HepG2 (cell line): ENCODE data around the gene GGA2. TPM values are rescaled to one million over a fixed set of nuclear protein-coding genes. Genes with fewer than 3 reads are reported as not detected.

Experiments
- ATAC-seq: fragments of 200-7000 bp; cut with Tn5 transposase; 3 replicates; pipeline ENCODE4 v1.9.1; 2020; ENCODE audit warnings: mild to moderate bottlenecking, moderate library complexity
- BruUV-seq: library from RNA; stranded (reverse); fragments of 400-500 nt; replicated peaks from 2 replicates; lab custom pipeline; 2021; lab: Mats Ljungman, UMichigan
- CTCF ChIA-PET: fragments of 300-600 bp; formaldehyde crosslinking; extraction: SDS; loops from one replicate; lab custom pipeline; 2021; ENCODE audit warnings: low total read pairs, inconsistent platforms, low intra/inter-chr PET ratio; lab: Yijun Ruan, JAX
- POLR2A ChIA-PET: fragments of 350-600 bp; sonication (Branson Sonifier 250); formaldehyde crosslinking; loops from one replicate; lab custom pipeline; 2020; ENCODE audit warnings: antibody characterized with exemption, inconsistent platforms; lab: Yijun Ruan, JAX
- DNase-seq: peaks from one replicate; pipeline ENCODE4 v3.0.0-alpha.2; 2015; ENCODE audit warnings: low spot score
- FAIRE-seq: peaks from 3 replicates; lab custom pipeline; 2011; peaks lifted over from hg19 to GRCh38; lab: Jason Lieb, UNC
- H2AFZ ChIP-seq: one replicate; pipeline ENCODE4 v1.6.1; 2011; ENCODE audit warnings: low read length, inconsistent platforms
- H3K27ac ChIP-seq: fragments of 300-600 bp; 3 replicates; pipeline ENCODE4 v1.8.0; 2011; ENCODE audit warnings: mixed run types, mild to moderate bottlenecking, mixed read lengths, low read length, inconsistent platforms; ENCODE audit not compliant: insufficient read depth; ENCODE audit errors: extremely low read length
- H3K27me3 ChIP-seq, 2 experiments: fragments of 200-600 bp in 1 of 2; 2 replicates in 1 of 2; 3 replicates in 1 of 2; pipeline versions ENCODE4 v1.6.0 to v1.8.0; 2011; ENCODE audit warnings: low read length in 2 of 2, mild to moderate bottlenecking in 2 of 2, moderate library complexity in 2 of 2, inconsistent platforms in 1 of 2; ENCODE audit not compliant: insufficient read depth in 2 of 2, control insufficient read depth in 1 of 2
- H3K36me3 ChIP-seq, 2 experiments: fragments of 200-600 bp in 1 of 2; replicated peaks in 1 of 2; 2 replicates in 1 of 2; 3 replicates in 1 of 2; pipeline versions ENCODE4 v1.5.1 to v1.8.0; 2011; ENCODE audit warnings: low read length in 2 of 2, inconsistent platforms in 1 of 2; ENCODE audit not compliant: insufficient read depth in 2 of 2, control insufficient read depth in 1 of 2
- H3K4me1 ChIP-seq: 2 replicates; pipeline ENCODE4 v1.5.1; 2012; ENCODE audit warnings: low read length, inconsistent platforms; ENCODE audit not compliant: insufficient read depth
- H3K4me2 ChIP-seq: 2 replicates; pipeline ENCODE4 v1.6.0; 2011; ENCODE audit warnings: low read depth, low read length, inconsistent platforms
- H3K4me3 ChIP-seq, 3 experiments: fragments of 200-600 bp in 1 of 3; sonication (generic), shearing (Covaris generic) in 1 of 3; replicated peaks in 1 of 3; 2 replicates each; pipeline ENCODE4 v1.5.1; 2011 to 2016; ENCODE audit warnings: low read length in 3 of 3, inconsistent platforms in 2 of 3, low read depth in 2 of 3, mild to moderate bottlenecking in 2 of 3, control low read depth in 1 of 3, mixed read lengths in 1 of 3; ENCODE audit not compliant: insufficient read depth in 1 of 3
- H3K79me2 ChIP-seq: one replicate; pipeline ENCODE4 v1.6.1; 2011; ENCODE audit warnings: low read length, inconsistent platforms; ENCODE audit not compliant: insufficient read depth
- H3K9ac ChIP-seq: 2 replicates; pipeline ENCODE4 v1.6.0; 2011; ENCODE audit warnings: mild to moderate bottlenecking, low read depth, low read length, inconsistent platforms; ENCODE audit not compliant: insufficient read depth
- H3K9me3 ChIP-seq: 2 replicates; pipeline ENCODE4 v1.5.1; 2012; ENCODE audit warnings: mild to moderate bottlenecking, low read length
- H4K20me1 ChIP-seq: 2 replicates; pipeline ENCODE4 v1.6.0; 2011; ENCODE audit warnings: inconsistent platforms, mild to moderate bottlenecking, low read length, moderate library complexity; ENCODE audit not compliant: insufficient read depth
- FLYWCH1 ChIP-seq: sonication (generic); formaldehyde crosslinking; IDR thresholded peaks from 2 replicates; pipeline ENCODE4 v1.8.1; 2023; ENCODE audit warnings: mild to moderate bottlenecking, missing genetic modification reagents
- NFIB ChIP-seq: sonication (generic); formaldehyde crosslinking; IDR thresholded peaks from 2 replicates; pipeline ENCODE4 v1.9.0; 2021; ENCODE audit warnings: missing genetic modification reagents, mild to moderate bottlenecking, borderline replicate concordance
- REL ChIP-seq: sonication (generic); formaldehyde crosslinking; conservative IDR thresholded peaks from 2 replicates; pipeline ENCODE4 v1.8.0; 2022; ENCODE audit warnings: mild to moderate bottlenecking, missing genetic modification reagents, moderate library complexity
- ZNF121 ChIP-seq: sonication (generic); formaldehyde crosslinking; IDR thresholded peaks from 2 replicates; pipeline ENCODE4 v1.5.0; 2020; ENCODE audit warnings: mild to moderate bottlenecking, missing genetic modification reagents
- ZNF558 ChIP-seq: sonication (generic); formaldehyde crosslinking; IDR thresholded peaks from 2 replicates; pipeline ENCODE4 v1.9.0; 2022; ENCODE audit warnings: mild to moderate bottlenecking, missing genetic modification reagents, borderline replicate concordance
- WGBS: methylation state at CpG from one replicate; pipeline ENCODE4 v1.1.6; 2017; ENCODE audit warnings: low lambda C conversion rate; 5-methylcytosine and 5-hydroxymethylcytosine counted together
- in situ Hi-C: cut with HindIII; loops from 2 replicates; pipeline ENCODE4 v1.10.0; 2017; ENCODE audit warnings: low pct_unique_long_range_greater_than_20kb; ENCODE audit not compliant: extremely low pct_ligation_motif_present
- intact Hi-C: fragments of 100-400 bp; cut with micrococcal nuclease; formaldehyde crosslinking; loops from one replicate; pipeline ENCODE4 v1.10.0; 2022; ENCODE audit not compliant: unreplicated experiment
- polyA plus RNA-seq, 8 experiments: library from polyadenylated mRNA; depleted of rRNA in 3 of 8; stranded (reverse) in 7 of 8; unstranded in 1 of 8; fragments of >200 nt; fragmentation: Illumina TruSeq in 4 of 8; extraction: Trizol in 4 of 8; gene quantifications; 2 replicates each; pipeline versions ENCODE4 v1.2.1 to v1.2.3, GENCODE V29; 2011 to 2016; ENCODE audit warnings: low read depth in 4 of 8, missing spikeins in 1 of 8, mixed read lengths in 1 of 8; ENCODE audit not compliant: insufficient read depth in 1 of 8
- total RNA-seq, 5 experiments: library from RNA; depleted of rRNA; stranded (reverse); fragments of >200 nt; fragmentation: Illumina TruSeq; extraction: Trizol; gene quantifications; 2 replicates each; pipeline ENCODE4 v1.2.3, GENCODE V29; 2016; ENCODE audit warnings: low read depth in 1 of 5
- TF ChIP-seq, protein P1 (sequence below): sonication (generic); formaldehyde crosslinking; IDR thresholded peaks from 2 replicates; pipeline ENCODE4 v1.5.0; 2020; ENCODE audit warnings: missing genetic modification reagents, mild to moderate bottlenecking, borderline replicate concordance

The GGA2 gene
- total and polyA plus RNA-seq, 2 of the 13 experiments (the other 11 are each of a cell fraction or from before 2014, with no cell fraction given), result 51.5 to 69.8 TPM

DNA sequence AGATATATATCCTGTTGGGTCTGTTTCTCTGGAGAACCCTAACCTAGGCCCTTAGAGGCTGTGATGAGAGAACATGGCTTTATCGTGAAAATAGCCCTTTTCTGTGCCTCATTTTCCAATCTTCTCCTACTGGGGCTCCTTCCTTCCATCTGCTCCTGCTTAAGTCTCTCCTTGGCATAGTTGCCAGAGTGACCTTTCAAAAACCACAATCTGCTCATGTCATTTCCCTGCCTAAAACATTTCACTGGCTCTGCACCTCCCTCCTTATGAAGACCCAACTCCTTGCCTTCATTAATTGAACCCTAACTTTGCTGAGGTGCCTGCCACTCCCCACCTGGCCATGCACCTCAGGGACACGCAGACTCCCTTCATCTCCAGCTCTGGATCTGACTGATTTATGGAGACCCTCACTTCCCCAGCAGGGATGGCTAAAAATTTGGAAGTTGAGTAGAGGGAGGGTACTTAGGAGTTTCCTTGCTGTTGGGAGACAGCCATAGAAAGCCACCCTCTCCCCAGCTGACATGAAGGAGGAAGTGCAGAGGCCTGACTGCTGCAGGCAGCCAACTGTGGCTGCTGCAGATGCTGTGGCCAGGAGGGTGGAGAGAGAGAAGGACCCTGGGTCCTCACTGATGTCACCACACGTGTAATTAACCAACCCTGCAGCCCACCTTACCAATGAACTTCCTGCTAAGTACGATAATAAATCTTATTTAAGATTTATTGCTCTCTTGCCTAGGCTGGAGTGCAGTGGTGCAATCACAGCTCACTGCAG, 6.3 kb upstream of the GGA2 start:
- in situ Hi-C loops, result no loop called here
- POLR2A ChIA-PET, result interaction anchor here (0.7 to 3.2 kb wide), 2 partner anchors 23 to 45 kb away, joined by 3 to 11 read pairs; no protein-coding TSS in a partner anchor
- H3K4me3 ChIP-seq, result no peak overlapping the region
- ATAC-seq (no peak), DNase-seq (no peak), FAIRE-seq (no peak)
- H3K9ac ChIP-seq, result no peak overlapping the region
- TF ChIP-seq NFIB (CRISPR knock-in tag), result 0 out of 2 replicates have a peak, but pooled peaks have one; percentile 45
- no peak for TF ChIP-seq ZNF558 (CRISPR knock-in tag)
- BruUV-seq, result no TSS peak
- 95% methylated on average over 4 of the region's 4 CpGs for WGBS
- H3K27me3 ChIP-seq, result no peaks in the 10 kb centered on the region
- CTCF ChIA-PET, result no interaction called here
- H3K4me1 ChIP-seq, result peaks cover 29% of the 10 kb centered on the region
- no peak overlapping the region for H2AFZ ChIP-seq
- no peak overlapping the region for H3K4me2 ChIP-seq
- H3K36me3 ChIP-seq, result peaks cover 2 to 13% of the 10 kb centered on the region in 2 experiments; a peak in 4 of 5 replicates
- intact Hi-C loops, result no loop called here
- H3K9me3 ChIP-seq, result no peaks in the 10 kb centered on the region
- H4K20me1 ChIP-seq, result no peaks in the 10 kb centered on the region
- H3K27ac ChIP-seq, result no peak overlapping the region
- H3K79me2 ChIP-seq, result no peaks in the 10 kb centered on the region

DNA sequence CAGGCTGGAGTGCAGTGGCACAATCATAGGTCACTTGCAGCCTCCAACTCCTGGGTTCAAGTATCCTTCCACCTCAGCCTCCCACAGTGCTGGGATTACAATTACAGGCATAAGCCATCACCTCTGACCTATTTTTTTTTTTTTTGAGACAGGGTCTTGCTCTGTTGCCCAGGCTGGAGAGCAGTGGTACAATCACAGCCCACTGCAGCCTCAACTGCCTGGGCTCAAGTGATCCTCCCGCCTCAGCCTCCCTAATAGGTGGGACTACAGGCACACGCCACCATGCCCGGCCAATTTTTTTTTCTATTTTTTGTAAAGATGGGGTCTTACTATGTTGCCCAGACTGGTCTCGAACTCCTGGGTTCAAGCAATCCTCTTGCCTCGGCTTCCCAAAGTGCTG, 5.6 kb upstream of the GGA2 start:
- ChIA-PET POLR2A (interaction anchor here (1.3 kb wide), 1 partner anchor 23 kb away, joined by 4 read pairs; no protein-coding TSS in a partner anchor), CTCF (no interaction called here)
- intact Hi-C loops, result no loop called here
- Histone ChIP-seq H3K9me3 (no peaks in the 10 kb centered on the region), H3K4me1 (peaks cover 34% of the 10 kb centered on the region), H3K36me3 (peaks cover 2 to 12% of the 10 kb centered on the region in 2 experiments; a peak in 4 of 5 replicates), H3K27ac (no peak overlapping the region), H3K9ac (no peak overlapping the region), H4K20me1 (no peaks in the 10 kb centered on the region), H2AFZ (no peak overlapping the region), H3K4me3 (no peak overlapping the region), H3K79me2 (no peaks in the 10 kb centered on the region), H3K4me2 (no peak overlapping the region), H3K27me3 (no peaks in the 10 kb centered on the region)
- WGBS, result 97% methylated on average over 5 of the region's 5 CpGs
- TF ChIP-seq REL (CRISPR knock-in tag) (no peak), ZNF121 (CRISPR knock-in tag) (peak; percentile 75; the same call in 1 of the 2 replicates), FLYWCH1 (CRISPR knock-in tag) (no peak)
- TF ChIP-seq, protein P1, sequence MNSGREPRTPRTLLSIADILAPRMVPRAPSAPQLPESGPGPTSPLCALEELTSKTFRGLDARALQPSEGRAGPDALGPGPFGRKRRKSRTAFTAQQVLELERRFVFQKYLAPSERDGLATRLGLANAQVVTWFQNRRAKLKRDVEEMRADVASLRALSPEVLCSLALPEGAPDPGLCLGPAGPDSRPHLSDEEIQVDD (CRISPR knock-in tag), result no peak; the same call in 1 of the 2 replicates
- DNase-seq (no peak), FAIRE-seq (no peak), ATAC-seq (no peak)
- BruUV-seq, result no TSS peak
- in situ Hi-C loops, result no loop called here
